ENCODE measurements around the gene NEDD8. TPM values are rescaled to one million over a fixed set of nuclear protein-coding genes. Genes with fewer than 3 reads are reported as not detected.

Gene NEDD8
- total and polyA plus RNA-seq, 3 donors from 2014 or later = 94.6 to 180 (median 110) TPM

- peaks cover 27% of the 10 kb centered on the region for H3K4me1 ChIP-seq
- TF ChIP-seq POLR2A (IDR thresholded peaks at IDR 0.05) = no peak
- TF ChIP-seq, protein P1, sequence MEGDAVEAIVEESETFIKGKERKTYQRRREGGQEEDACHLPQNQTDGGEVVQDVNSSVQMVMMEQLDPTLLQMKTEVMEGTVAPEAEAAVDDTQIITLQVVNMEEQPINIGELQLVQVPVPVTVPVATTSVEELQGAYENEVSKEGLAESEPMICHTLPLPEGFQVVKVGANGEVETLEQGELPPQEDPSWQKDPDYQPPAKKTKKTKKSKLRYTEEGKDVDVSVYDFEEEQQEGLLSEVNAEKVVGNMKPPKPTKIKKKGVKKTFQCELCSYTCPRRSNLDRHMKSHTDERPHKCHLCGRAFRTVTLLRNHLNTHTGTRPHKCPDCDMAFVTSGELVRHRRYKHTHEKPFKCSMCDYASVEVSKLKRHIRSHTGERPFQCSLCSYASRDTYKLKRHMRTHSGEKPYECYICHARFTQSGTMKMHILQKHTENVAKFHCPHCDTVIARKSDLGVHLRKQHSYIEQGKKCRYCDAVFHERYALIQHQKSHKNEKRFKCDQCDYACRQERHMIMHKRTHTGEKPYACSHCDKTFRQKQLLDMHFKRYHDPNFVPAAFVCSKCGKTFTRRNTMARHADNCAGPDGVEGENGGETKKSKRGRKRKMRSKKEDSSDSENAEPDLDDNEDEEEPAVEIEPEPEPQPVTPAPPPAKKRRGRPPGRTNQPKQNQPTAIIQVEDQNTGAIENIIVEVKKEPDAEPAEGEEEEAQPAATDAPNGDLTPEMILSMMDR (IDR thresholded peaks at IDR 0.05) = no peak
- no peak for DNase-seq
- intact Hi-C loops (cut with DNase I; ENCODE audit: low total_unique reads) = no loop called here
- H3K27ac ChIP-seq = no peak overlapping the region
- H3K36me3 ChIP-seq (ENCODE audit: low read depth, missing control alignments) = no peaks in the 10 kb centered on the region
- 83 to 89% methylated on average over 5 of the region's 5 CpGs for WGBS, 2 donors
- H3K27me3 ChIP-seq = no peaks in the 10 kb centered on the region
- H3K9me3 ChIP-seq = no peaks in the 10 kb centered on the region
- H3K4me3 ChIP-seq = no peak overlapping the region
These were observed 6.0 kb upstream of the NEDD8 start for GRCh38 chr14:24238123-24238522.

DNA sequence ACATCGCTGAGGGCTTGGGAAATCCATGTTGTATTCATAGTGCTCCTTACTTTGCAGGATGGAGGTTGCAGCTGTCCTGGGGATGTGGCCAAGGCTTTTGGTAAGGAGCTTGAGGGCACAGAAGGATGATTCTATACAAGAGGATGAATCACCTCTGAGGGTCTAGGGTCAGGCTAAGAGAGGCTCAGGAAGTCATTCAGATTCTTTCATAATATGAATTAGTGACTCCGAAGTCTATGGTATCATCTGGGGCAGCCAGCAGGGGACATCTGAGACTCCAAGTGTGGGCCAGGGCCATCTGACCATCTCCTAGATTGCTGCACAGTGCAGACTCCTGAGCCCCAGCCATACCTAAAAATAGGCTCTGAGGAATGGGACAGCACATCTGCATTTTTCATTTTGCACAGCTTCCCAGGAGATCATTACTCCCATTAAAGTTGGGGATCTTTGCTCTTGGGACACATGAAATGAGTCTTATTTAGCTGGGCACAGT is 5.3 kb upstream of the NEDD8 start:
- H3K4me3 ChIP-seq = no peak overlapping the region
- H3K4me1 ChIP-seq = peaks cover 27% of the 10 kb centered on the region
- H3K9me3 ChIP-seq = no peaks in the 10 kb centered on the region
- TF ChIP-seq, protein P1 (IDR thresholded peaks at IDR 0.05) = no peak
- no peak for TF ChIP-seq POLR2A (IDR thresholded peaks at IDR 0.05)
- no peaks in the 10 kb centered on the region for H3K36me3 ChIP-seq (ENCODE audit: low read depth, missing control alignments)
- H3K27me3 ChIP-seq = no peaks in the 10 kb centered on the region
- 86 to 94% methylated on average over 2 of the region's 2 CpGs for WGBS, 2 donors
- DNase-seq = no peak
- intact Hi-C loops (cut with DNase I; ENCODE audit: low total_unique reads) = no loop called here
- no peak overlapping the region for H3K27ac ChIP-seq

DNA sequence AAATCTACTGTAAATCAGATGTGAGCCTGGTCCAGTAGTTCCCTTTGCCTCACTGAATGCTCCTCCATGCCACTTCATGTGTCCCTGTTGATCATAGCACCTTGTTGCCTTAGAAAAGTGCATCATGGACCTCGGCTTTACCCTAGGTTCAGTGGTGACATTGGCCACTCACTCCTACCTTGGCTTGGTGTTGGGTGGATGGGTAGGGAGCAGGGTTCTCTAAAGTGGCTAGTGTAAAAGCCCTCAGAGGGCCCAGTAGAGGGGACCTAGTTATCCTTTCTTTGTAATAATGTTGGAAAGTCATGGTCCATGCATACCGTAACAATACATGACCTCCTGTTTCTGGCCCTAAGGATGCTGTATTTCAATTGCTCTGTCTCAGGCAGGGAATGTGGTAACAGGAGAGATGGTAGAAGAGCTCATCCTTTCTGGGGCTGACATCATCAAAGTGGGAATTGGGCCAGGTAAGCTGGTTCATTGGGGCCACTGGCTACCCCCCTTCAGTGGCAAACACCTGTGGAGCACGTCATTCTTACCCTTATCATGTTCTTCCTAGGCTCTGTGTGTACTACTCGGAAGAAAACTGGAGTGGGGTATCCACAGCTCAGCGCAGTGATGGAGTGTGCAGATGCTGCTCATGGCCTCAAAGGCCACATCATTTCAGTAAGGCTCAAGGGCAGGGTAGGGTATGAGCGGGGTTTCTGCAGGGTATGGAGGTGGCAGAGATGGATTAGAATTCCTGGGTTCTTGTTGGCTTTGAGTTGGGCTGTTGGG is 4.7 kb upstream of the NEDD8 start:
- Histone ChIP-seq H3K9me3 (no peaks in the 10 kb centered on the region), H3K4me1 (peaks cover 27% of the 10 kb centered on the region), H3K27ac (no peak overlapping the region), H3K36me3 (ENCODE audit: low read depth, missing control alignments) (no peaks in the 10 kb centered on the region), H3K4me3 (no peak overlapping the region), H3K27me3 (no peaks in the 10 kb centered on the region)
- intact Hi-C loops (cut with DNase I; ENCODE audit: low total_unique reads) = no loop called here
- DNase-seq = no peak
- WGBS, 2 donors = 90 to 92% methylated on average over 6 of the region's 6 CpGs
- no peak for TF ChIP-seq POLR2A (IDR thresholded peaks at IDR 0.05)
- TF ChIP-seq, protein P1 (IDR thresholded peaks at IDR 0.05) = no peak

DNA sequence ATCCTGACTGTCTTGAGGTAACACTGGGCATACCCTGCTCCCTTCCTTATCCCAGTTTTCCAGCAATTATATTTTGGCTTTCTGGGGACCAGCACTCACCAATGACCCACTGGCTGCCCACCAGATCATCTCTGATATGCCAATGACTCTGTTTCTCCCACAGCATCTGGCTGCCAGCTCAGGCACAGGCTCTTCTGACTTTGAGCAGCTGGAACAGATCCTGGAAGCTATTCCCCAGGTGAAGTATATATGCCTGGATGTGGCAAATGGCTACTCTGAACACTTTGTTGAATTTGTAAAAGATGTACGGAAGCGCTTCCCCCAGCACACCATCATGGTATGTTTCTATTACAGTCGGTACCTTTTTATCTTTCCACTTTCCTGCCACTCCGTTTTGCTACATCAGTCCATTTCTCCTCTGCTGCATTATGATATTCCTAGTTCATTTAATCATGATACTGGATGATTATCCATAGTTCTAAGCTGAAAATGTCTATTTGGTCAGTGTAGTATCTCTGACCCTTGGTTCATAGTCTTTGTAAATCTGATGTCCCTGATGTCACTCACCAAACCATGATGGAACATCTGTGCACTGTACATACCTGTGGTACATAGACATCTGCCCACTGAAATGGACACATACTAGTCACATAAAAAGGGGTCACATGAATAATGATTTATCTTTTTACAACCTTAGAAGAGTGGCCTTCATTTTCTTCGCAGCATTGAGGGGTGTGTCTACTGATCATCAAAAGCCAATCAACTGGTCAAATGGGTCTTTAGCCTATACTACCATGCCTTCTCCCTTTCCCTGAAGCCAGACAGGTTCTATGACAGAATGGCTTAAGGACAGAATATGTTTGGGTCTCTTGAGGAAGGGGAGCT is 3.9 kb upstream of the NEDD8 start:
- intact Hi-C loops (cut with DNase I; ENCODE audit: low total_unique reads) = no loop called here

More for the DNA sequence above, 3.9 kb upstream of the NEDD8 start:
- H3K36me3 ChIP-seq (ENCODE audit: low read depth, missing control alignments) = no peaks in the 10 kb centered on the region
- H3K9me3 ChIP-seq = no peaks in the 10 kb centered on the region
- H3K4me3 ChIP-seq = no peak overlapping the region
- TF ChIP-seq, protein P1 (IDR thresholded peaks at IDR 0.05) = no peak
- TF ChIP-seq POLR2A (IDR thresholded peaks at IDR 0.05) = no peak
- DNase-seq = no peak
- no peak overlapping the region for H3K27ac ChIP-seq
- 91 to 94% methylated on average over 5 of the region's 5 CpGs for WGBS, 2 donors
- H3K27me3 ChIP-seq = no peaks in the 10 kb centered on the region
- H3K4me1 ChIP-seq = peaks cover 26% of the 10 kb centered on the region

All from testis (tissue), 3 donors.